GM19467 (cell line): ENCODE measurements around the gene FOXN1.
"Not testable (repeated sequence)": the region's sequence is repeated elsewhere in the genome, so short reads cannot be mapped to it uniquely, and the experiment has no call there.

Experiments
- ATAC-seq: cut with Tn5 transposase; IDR thresholded peaks from one replicate; pipeline ENCODE4 v1.9.1; 2021; ENCODE audit warnings: mild to moderate bottlenecking, moderate library complexity; ENCODE audit not compliant: unreplicated experiment

The FOXN1 gene

DNA sequence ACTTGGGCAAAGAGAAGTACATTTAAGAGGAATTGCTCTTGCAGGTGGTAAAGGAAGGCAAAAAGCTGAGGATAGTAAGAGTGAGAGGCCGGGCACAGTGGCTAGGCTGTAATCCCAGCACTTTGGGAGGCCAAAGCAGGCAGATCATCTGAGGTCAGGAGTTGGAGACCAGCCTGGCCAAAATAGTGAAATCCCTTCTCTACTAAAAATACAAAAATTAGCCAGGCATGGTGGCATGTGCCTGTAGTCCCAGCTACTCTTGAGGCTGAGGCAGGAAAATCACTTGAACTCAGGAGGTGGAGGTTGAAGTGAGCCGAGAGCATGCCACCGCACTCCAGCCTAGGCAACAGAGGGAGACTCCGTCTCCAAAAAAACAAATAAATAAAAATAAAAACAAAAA is 16.1 kb downstream of the FOXN1 start:
- ATAC-seq: not testable (repeated sequence)

DNA sequence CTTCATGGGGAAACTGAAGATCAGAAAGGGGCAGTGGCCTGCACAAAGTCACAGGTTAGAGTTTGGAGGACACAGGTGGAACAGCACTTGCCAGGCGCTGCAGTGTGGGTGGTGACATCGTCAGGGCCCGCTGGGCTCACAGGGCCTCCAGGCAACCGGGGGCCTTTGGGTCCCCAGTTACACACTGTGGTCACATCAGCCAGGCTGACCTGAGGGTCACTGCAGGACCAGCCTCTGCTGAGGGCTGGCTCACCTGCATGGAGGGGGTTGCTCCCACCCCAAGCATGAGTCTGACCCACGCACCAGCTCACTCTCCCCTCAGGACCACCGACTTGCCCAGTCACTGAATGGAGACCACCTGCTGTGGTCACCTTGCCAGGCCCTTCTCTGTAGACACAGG is 17.0 kb downstream of the FOXN1 start:
- no peak for ATAC-seq

DNA sequence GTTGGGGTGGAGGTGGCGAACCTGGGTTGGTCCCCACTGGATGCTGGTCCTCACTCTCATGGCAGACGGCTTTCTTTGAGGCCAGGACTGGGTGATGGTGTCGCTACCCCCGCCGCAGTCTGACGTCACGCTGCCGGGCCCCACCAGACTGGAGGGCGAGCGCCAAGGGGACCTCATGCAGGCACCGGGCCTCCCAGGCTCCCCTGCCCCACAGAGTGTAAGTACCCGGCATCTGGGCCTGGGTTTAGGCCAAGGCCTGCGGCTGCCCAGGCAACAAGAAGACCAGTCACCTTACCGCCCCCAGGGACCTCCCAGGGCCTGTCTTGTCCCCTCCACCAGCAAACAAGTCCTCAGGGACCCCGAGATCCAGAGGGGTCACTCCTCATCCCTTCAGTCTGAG is 17.7 kb downstream of the FOXN1 start:
- no peak for ATAC-seq

DNA sequence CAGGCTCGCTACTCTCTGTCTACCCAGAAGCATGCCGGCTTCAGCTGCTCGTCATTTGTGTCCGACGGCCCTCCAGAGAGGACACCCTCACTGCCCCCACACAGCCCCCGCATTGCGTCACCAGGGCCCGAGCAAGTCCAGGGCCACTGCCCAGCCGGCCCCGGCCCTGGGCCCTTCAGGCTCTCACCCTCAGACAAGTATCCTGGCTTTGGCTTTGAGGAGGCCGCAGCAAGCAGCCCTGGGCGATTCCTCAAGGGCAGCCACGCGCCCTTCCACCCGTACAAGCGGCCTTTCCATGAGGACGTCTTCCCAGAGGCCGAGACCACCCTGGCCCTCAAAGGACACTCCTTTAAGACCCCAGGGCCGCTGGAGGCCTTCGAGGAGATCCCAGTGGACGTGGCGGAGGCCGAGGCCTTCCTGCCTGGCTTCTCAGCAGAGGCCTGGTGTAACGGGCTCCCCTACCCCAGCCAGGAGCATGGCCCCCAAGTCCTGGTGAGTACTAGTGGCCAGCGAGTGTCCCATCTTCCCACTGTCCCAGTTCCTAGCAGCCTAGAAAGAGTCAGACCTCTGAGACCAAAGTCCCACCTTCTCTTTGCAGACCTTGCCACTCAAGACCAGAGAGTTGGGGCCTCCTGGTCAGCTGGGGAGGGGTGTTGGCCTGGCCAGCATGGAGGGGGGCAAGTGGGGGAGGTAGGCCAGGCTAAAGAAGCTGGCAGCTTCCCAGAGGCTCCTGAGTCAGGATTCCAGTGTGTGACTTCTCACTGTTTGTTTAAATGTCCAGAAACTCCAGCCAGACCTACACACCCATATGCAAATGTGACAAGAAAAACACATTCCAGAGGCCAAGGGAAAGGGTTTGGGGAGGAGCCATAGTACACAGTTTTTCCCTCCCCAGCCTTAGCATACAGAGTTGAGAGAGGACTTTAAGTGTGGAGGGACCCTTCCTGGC is 18.6 kb downstream of the FOXN1 start:
- ATAC-seq: no peak

DNA sequence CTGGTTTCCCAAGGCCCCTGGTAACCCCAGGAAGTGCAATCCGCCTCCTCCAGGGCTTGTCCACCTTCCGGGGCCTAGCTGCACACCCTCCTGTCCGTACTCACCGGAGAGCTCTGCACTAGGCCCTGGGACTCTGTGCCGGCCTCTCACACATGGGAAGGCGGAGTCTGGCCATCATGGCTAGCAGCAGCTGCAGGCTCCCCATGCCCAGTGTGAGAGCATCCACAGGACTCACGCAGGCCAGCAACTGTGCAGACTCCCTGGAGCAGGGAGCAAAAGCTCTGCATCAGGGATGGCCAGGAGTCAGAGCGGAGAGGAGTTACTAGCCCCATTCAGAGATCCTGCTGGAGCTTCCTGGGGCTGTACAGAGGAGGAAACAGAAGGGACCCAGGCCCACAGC is 20.2 kb downstream of the FOXN1 start:
- ATAC-seq: no peak

DNA sequence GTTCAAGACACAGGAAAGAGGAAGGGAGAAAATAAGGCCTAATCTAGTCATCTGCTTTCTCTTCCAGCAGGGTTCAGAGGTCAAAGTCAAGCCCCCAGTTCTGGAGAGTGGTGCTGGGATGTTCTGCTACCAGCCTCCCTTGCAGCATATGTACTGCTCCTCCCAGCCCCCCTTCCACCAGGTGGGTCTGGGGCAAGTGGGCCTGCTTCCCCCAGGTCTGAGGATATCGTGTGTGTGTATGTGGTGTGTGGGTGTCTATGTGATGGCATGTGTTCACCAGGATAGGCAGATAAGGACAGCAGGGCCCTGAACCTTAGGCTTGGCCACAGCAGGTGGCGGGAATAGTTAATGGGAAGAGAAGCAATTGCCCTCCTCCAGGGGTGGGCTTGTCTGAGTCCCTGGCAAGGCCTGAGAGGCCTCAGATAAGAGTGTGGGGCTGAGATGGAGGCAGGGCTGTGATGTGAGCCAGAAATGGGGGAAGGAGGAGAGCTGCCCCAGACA is 21.1 kb downstream of the FOXN1 start:
- ATAC-seq: no peak

DNA sequence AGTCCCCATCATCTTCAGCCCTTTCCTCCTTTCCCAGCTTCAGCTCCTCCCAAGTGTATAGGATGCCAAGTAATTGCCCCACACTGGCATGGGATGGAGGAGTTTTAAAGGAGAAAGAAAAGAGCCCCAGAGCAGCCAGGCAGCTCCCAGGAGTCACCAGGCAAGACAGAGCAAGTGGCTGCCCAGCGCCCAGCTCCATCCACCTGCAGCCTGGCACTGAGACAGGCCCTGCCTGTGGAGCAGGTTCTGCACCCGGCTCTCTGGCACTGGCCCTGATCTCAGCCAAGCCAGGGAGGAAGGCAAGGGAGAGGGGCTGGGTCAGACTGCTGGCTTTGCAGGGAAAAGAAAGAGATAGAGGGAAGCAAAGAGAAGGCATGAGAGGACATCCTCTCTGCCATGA is 21.7 kb downstream of the FOXN1 start:
- no peak for ATAC-seq

DNA sequence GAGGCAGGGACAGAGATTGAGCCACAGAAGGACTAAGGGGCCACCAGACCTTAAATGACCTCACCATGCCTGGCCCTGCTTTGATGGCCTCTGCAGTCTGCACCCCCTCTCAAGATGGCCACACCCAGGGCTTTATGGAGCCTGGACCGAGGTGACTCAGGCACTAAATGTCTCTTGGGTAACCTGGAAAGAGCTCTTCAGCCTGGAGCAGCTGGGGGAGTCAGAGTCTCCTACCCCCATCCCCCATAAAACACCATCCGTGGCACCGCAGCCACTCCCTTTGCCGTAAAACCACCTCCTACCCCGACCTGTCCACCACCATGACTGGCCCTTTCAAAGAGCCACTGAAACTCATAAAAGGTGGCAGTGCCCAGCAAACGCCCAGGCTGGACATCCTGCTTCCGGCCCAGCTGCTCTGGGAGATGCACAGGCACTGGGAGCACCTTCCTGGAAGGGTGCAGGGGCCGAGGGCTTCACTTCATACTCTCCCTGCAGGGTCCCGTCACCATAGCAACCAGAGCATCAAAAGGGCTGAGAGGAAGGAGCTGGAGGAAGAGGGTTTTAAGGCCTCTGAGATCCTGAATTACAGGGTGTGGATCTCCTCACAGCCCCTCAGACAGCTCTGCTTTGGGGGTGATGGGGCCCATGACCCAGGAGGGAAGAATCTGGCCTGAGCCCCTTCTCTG is 22.3 kb downstream of the FOXN1 start:
- ATAC-seq: no peak

DNA sequence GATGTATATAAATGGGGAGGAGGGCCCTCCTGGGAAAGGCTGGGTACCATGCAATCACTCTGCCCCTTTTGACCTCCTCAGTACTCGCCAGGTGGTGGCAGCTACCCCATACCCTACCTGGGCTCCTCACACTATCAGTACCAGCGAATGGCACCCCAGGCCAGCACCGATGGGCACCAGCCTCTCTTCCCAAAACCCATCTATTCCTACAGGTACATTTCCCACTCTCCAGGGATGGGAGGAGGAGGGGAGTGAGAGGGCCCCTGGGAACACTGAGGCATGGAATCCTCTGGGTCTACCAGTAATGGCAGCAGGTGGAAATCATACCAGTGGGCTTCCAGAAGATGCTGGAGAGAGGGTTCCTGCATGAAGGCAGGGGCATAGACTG is 22.9 kb downstream of the FOXN1 start:
- ATAC-seq: no peak

DNA sequence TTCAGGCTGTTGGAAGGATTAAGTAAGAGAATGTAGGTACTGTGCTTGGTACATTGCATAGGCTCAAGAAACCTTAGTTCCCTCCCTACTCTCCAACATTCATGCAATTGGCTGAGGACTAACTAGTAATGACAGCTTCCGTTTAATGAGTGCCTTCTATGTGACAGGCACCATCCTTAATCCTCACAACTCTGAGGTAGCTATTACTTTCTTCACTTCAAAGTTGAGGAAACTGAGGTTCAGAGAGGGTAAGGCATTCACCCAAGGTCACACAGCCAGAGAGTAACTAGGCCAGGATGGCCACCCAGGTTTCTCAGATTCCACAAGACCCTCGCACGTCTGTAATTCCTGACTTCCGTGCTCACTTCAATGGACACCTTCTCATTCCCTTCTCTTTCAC is 24.1 kb downstream of the FOXN1 start:
- no peak for ATAC-seq

DNA sequence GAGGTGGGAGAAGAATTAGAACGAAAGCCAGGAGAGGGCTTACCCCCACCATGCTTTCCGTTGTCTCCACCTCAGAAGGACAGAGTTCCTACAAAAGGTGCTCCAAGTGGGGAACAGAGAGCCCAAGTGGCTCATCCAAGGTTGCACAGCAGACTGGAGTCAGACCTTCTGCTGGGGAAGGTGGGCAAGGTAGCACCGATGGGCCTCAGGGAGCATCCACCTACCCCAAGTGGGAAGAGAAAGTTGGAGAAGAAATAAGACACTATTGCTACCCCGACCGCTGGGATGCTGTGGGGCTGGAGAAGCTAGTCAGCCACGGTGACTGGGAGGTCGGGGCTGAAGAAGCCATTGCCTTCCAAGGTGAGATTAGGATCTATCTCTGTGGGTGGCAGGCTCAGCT is 24.8 kb downstream of the FOXN1 start:
- no peak for ATAC-seq

DNA sequence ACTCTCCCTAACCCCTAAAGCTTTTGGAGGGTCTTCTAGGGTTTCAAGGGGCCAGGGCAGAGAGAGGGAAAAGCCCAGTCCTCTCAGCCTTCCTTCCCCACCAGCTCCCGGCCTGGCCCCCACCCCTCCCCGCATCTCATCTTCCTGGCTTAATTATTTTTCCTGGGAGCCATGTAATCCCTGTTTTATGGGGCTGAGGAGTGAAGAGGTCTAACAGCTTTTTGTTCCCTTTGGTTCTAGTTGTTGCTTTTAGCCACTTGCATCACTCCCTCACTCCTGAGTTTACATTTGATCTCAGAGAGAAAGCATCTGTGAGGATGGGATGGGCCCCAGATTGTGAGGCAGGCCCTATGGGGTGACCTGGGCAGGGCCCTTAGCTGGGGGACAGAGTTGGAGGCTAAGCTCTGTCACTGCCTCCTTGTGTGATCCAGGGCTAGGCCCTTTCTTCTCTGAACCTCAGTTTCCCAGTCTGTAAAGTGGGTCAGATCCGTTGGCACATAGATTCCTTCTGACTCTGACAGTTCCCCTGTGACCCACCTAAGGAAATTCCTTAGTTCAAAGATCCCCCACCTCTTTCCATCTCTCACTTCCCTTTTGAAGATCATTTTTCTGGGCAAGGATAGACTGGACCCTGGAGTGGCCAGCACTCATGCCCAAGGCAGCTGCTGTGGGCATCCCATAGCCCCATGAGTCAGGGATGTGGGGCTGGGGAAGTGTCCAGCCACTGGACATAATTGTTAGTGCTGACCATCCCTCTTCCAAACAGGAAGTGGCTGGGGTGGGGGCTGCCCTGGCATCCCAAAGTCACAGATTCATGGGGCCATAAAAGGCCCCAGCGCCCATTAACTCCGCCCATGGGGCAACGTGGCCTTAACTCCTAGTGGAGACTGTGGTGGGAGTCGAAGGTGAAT is 26.2 kb downstream of the FOXN1 start:
- ATAC-seq: no peak

DNA sequence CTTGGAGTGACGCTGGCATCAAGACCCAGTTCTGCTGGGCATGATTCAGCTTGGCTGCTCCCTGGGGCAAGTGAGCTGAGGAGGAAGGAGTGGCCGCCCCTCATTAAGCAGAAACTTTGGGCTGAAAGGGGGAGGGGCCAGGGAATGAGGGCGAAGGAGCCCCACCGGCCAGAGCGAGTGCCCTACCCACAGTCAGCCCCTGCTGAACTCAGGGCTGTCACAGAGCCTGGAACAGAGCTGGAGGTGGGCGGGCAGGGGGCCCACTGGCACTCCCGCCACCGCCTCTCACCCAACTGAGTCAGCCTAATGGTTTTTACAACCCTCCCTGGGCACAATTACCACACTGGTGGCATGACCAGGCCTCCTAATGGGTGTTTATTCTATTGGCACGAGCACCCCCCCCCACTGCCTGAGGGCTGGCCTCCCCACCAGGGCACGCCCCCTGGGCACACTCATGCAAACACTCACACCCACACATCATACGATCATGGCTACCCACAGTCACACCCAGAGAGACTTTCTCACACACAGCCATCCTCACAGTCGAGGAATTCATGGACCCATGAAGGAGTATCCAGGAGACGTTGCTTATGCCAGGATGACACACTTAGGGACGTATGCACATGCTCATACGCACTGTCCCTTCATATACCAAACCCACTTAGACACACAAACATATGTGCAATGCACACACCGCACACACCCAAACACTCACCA is 27.1 kb downstream of the FOXN1 start:
- no peak for ATAC-seq

DNA sequence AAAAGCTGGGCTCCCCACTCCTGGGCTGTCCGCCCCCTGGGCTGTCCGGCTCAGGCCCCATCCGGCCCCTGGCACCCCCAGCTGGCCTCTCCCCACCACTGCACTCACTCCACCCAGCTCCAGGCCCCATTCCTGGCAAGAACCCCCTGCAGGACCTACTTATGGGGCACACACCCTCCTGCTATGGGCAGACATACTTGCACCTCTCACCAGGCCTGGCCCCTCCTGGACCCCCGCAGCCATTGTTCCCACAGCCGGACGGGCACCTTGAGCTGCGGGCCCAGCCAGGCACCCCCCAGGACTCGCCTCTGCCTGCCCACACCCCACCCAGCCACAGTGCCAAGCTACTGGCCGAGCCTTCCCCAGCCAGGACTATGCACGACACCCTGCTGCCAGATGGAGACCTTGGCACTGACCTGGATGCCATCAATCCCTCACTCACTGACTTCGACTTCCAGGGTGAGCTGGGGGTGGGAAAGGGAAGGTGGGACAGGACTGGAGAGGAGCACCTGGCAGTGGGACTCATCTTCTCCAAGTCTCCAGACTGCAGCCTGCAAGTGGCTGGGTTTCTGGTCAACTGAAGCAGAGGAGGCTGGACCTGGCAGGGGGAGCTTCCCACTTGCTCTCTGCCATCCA is 28.7 kb downstream of the FOXN1 start:
- no peak for ATAC-seq

DNA sequence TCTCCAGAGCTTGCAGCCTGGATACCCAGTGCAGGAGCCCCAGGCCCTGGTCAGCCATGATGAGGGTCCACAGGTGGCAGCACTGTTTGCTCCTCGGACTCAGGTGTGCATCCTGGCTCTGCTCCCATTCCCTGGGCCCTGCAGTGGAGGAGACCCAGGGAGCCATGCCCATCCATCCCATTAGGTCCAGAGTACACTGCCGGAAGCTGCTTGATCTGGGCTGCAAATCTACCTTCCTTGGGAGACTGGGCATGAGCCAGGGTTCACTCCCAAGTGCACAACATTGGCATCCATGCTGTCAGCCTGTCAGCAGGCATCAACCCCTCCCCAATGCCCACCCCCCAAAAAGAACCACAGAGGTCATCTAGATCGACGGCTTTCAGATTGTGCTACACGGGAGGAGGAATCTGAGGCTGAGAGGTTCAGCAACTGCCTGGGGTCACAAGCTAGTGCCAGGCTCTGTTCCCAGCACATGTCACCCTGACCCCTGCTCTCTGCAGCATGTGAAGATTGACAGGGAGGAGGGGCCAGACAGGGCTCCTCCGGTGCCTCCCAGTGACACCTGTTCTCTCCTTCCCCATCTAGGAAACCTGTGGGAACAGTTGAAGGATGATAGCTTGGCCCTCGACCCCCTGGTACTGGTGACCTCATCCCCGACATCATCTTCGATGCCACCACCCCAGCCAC is 30.5 kb downstream of the FOXN1 start:
- no peak for ATAC-seq

DNA sequence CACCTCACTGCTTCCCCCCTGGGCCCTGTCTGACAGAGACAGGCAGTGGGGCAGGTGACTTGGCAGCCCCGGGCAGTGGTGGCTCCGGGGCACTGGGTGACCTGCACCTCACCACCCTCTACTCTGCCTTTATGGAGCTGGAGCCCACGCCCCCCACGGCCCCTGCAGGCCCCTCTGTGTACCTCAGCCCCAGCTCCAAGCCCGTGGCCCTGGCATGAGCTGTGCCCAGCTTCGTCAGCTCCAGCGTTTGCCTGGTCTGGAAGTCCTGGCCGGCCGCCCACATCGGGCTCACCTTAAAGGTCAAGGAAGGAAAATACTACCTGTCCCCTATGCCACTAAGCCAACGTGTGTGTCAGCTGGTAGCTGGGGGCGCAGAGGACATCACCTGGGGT is 31.1 kb downstream of the FOXN1 start:
- no peak for ATAC-seq

DNA sequence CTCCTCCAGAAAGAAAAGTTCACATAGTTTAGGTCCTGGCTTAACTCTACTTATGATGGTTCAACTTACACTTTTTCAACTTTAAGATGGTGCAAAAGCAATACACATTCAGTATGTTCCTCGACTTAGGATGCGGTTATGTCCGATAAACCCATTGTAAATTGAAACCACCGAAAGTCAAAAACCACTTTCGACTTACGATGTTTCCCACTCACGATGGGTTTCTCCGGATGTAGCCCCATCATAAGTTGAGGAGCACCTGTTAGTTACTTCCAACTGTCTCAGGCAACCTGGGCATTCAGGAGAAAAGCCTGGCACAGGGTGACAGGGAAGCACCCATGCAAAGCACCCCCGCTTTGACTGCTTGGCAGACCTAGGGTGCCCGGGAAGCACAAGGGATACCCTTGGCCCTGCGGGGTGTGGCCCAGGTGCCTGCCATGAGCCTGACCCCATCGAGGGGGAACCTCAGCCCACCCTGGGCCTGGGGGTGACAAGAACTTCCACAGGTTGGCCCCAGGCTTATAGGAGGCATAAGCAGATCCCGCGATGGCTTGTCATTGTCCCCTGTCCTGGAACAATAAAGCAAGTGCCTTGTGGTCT is 32.2 kb downstream of the FOXN1 start:
- ATAC-seq: no peak

DNA sequence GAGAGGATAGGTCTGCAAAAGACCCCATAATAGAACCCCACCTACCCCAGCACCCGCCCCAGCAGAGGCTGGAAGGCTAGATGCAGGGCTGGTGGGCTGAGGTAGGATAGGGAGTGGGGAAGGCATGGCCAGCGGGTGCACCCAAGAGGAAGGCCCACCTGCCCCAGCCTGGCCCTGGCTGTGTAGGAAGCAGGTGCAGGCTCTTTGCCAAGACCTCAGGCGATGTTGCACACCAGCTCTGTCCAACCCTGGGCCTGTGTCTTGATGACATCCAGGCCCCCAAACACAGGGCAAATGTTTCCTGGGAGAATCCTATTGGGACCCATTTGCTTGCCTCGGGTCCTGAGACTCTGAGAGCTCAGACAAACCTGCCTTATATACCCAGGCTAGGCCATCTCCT is 34.1 kb downstream of the FOXN1 start:
- no peak for ATAC-seq

DNA sequence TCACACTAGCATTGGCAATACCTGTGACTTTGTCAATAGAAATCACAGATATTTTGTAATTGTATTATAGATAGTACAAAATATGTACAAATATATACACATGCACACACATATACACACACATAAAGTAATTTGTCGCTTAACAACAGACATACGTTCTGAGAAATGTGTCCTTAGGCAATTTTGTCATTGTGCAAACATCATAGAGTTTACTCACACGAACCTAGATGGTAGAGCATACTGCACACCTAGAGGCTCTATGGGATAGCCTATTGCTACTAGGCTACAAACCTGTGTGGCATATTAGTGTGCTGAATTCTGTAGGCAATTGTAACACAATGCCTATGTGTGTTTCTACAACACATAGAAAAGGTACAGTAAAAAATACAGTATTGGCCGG is 35.3 kb downstream of the FOXN1 start:
- ATAC-seq: no peak
